SK-N-SH treated with all-trans-retinoic acid at 6 μM for 48 hours (cell line): ENCODE data around the gene MYL9.

Experiments used
- OSR1 ChIP-seq: fragments of 250-450 bp; sonication (Bioruptor Pico); IDR thresholded peaks from 2 replicates; pipeline ENCODE4 v1.8.0; 2022; ENCODE audit warnings: moderate library complexity, mild to moderate bottlenecking, inconsistent platforms
- ZNF8 ChIP-seq: fragments of 450-650 bp; formaldehyde crosslinking; IDR thresholded peaks from 2 replicates; pipeline ENCODE4 v1.5.0; 2020; ENCODE audit warnings: mild to moderate bottlenecking, moderate library complexity

DNA sequence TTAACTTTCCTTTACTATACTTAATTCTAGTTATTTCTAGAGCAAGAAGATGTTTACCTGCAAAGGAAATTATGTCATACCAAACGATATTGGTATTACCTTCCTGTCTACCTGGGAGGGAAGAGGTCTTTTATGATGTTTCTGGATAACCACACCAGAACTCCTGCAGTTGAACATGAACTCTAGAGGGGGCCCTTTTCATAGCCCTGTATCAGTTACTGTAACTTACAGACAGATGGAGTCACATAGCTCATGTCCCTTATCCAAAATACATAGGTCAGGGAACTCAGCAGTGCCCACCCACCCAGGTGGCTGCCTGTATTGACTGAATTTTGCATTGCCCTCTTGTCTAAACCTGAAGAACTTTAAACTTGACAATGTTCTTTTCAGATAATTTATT is 35.1 kb upstream of the MYL9 start:
- TF ChIP-seq ZNF8 (CRISPR knock-in tag) (no peak), OSR1 (CRISPR knock-in tag) (no peak)
